ENCODE data around the gene NFATC1. TPM values are rescaled to one million over a fixed set of nuclear protein-coding genes. Genes with fewer than 3 reads are reported as not detected.

NFATC1 gene
- polyA plus RNA-seq, 3 donors, result 2.5 to 21.7 (median 8.8) TPM

DNA sequence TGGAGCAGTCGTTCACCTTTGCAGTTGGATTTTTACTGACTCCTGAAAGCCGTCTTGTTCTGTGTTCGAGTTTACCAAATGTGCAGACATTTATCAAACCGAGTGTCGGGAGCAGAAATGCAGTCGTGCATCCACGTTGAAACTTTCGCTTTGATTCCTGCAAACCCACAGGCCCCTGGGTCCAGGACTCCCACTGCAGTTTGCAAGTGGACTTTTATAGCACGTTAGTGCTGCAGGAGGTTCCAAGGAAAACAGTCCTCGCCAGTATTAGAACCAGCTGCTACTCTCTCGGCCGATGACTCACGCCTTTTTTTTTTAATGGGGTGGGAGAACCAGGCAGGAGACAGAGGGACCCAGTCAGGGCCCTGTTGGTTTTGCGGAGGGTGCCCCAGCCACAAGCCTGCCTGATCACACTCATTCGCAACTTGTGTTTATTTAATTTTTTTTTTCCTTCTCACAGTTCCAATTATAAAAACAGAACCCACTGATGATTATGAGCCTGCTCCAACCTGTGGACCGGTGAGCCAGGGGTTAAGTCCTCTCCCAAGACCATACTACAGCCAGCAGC lies 90.1 kb downstream of the NFATC1 start:
- 66 to 86% (median 72%) methylated on average over 16 of the region's 16 CpGs for WGBS, 3 donors
- H3K27ac ChIP-seq (ENCODE audit: low read depth, low read length), result no peak overlapping the region

DNA sequence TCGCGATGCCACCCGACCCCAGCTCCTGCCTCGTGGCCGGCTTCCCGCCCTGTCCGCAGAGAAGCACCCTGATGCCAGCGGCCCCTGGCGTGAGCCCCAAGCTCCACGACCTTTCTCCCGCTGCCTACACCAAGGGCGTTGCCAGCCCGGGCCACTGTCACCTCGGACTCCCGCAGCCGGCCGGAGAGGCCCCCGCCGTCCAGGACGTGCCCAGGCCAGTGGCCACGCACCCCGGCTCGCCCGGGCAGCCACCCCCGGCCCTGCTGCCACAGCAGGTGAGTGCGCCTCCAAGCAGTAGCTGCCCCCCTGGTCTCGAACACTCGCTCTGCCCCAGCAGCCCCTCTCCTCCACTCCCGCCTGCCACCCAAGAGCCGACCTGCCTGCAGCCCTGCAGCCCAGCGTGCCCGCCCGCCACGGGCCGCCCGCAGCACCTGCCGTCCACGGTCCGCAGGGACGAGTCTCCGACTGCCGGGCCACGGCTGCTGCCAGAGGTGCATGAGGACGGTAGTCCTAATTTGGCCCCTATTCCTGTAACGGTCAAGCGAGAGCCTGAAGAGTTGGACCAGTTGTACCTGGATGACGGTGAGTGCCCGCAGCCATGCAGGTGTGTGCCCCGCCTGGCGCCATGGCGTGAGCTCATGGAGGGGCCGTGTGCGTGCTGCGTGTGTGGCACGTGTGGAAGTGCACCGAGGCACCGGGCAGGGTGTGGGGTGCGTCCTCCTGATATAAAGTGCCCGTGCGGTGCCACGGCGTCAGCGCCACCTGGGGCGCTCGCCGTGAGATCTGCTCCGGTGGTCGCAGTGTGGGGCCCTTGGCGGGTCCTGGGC lies 90.8 kb downstream of the NFATC1 start:
- 90 to 96% (median 93%) methylated on average over 64 to 69 of the region's 69 CpGs for WGBS, 3 donors
- no peak overlapping the region for H3K27ac ChIP-seq (ENCODE audit: low read depth, low read length)

DNA sequence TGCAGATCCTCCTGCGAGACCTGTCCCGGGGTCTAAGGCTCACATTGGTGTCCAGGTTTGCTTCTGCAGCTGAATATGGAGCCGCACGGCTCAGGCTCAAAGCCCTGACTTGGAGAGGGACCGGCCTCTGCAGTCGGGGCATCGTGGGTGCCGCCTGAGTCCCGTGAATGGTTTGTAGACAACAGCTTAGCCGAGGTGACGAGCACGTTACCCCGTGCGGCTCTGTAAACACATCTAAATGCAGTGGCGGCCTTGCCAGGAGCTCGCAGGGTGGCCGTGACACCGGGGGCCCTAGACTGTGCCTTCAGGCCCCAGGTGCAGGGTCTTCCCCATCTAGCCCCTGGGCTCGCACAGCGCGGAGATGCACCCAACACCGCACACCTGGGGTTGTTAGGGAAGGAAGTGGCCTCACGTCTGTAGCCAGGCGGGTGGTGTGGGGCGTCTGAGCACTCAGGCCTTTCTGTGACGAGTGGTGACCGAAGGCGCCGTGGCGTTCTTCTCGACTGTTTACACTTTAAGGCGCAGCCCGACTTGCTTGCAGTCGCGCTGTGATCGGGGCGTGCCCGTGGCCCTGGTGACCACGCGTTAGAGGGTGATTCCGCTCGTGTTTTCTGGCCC lies 91.6 kb downstream of the NFATC1 start:
- no peak overlapping the region for H3K27ac ChIP-seq (ENCODE audit: low read depth, low read length)
- WGBS, 3 donors, result 95 to 96% (median 96%) methylated on average over 42 of the region's 42 CpGs

DNA sequence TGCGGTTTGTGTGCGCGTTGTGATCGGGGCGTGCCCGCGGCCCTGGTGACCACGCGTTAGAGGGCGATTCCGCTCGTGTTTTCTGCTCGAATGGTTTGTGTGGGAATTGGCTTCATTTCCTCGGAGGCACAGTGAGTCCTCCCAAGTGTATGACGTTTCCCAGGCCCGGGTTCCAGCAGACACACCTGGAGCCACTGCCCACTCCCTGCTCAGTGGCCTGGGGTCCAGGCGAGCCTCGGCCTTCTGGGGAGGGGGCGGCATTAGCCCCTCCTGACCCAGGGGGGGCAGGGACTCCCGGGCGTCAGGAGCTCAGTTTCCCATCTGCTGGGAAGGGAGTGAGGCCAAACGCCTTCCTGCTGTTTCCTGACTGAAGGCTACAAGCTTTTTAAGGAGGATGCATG lies 92.1 kb downstream of the NFATC1 start:
- WGBS, 3 donors, result 82 to 92% (median 90%) methylated on average over 22 of the region's 22 CpGs
- no peak overlapping the region for H3K27ac ChIP-seq (ENCODE audit: low read depth, low read length)

DNA sequence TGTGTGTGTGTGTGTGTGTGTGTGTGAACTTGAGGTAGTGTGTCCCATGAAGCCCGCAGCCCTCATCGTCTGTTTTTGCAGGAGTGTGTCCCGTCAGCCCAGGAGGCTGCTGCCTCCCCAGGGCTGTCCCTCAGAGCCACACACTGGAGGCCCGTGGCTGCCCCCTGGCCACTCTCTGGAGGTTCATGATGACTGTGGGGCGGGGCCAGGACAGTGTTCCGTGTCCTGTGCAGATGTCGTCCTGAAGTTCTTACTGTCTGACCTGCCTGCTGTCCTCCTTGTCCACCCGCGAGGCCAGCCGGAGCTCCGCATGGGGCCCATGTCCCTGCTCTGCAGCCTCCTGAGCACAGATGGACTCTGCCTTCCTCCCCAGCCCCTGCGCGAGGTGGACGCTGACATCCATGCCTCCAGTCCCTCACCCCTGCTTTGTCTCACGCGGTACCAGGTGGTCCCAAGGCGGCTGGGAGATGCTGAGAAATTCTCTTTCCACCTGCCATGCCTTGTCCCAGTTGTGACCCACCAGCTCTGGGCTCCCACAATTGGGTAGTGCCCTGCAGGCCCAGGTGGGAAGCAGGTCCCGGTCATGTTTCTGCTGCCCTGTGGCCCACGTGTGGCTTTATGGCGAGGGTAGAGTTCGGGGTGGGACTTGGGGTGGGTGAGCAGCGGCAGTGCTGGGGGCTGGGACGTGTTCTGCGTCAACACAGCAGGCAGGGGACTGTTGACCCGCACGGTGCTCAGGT lies 92.8 kb downstream of the NFATC1 start:
- no peak overlapping the region for H3K27ac ChIP-seq (ENCODE audit: low read depth, low read length)
- 81 to 92% (median 91%) methylated on average over 24 to 26 of the region's 26 CpGs for WGBS, 3 donors

DNA sequence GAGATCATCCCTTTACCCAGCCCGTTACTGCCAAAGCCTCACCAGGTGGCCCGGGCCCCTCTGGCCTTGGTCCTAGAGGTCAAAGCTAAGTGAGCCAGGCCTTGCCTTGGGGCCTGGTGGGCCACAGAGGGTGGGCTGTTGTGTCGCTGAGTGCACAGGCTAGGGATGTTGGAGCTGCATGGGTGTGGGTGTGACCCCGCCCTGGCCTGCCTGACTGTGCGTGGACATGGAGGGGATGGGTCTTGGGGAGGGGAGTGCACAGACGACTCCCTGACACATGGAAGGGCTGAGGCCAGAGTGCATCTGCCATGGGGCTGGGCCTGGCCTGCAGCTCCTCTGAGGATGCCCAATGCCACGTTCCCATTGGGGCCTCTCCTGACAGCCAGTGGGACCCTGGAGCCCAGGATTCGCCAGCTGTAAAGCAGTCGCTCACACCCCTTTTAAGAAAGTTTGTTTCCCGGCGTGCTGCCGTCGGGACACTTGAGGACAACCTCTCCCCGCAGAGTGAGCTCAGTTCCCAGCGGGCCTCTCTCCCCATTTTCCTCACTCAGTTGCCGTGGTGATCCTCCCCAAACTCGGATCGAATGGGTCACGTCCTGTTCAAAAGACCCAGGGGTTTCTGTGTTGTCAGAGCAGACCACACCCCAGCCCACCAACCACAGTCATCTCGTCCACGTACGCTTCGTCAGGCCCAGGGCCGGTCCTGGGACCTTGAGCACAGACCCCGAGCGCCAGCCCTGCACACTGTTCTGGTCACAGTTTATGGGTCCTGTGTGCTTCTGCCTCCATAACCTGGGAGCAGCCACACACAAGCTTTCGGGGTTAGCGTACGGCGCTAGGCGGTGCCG lies 93.5 kb downstream of the NFATC1 start:
- no peak overlapping the region for H3K27ac ChIP-seq (ENCODE audit: low read depth, low read length)
- 88 to 96% (median 95%) methylated on average over 32 of the region's 32 CpGs for WGBS, 3 donors

DNA sequence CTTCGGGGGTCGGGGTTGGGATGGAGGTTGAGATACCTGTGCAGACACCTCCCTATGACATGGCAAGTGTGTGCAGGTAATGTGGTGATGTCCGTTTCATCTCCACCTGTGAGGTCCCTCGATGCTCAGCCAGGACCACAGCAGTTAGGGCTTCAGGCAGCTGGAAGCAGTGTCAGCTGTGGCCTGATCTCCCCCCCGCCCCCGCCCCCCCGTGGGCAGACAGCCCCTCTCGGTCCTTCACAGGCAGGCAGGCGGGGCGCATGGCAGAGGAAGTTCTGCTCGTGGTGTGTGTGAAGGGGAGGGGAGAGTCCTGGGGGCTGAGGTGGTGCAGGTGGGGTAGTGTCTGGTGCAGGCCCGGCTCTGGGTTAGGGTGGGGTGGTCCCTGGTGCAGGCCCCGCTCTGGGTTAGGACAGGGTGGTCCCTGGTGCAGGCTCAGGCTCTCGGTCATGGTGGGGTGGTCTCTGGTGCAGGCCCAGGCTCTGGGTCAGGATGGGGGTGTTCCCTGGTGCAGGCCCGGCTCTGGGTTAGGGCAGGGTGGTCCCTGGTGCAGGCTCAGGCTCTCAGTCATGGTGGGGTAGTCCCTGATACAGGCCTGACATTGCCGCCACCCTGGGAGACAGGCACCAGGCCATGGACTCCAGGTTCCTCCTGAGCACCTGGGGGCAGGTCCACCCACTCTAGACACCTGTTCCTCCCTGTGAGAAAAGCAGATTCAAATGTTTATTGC lies 94.3 kb downstream of the NFATC1 start:
- WGBS, 3 donors, result 67 to 87% (median 82%) methylated on average over 15 to 16 of the region's 16 CpGs
- no peak overlapping the region for H3K27ac ChIP-seq (ENCODE audit: low read depth, low read length)

DNA sequence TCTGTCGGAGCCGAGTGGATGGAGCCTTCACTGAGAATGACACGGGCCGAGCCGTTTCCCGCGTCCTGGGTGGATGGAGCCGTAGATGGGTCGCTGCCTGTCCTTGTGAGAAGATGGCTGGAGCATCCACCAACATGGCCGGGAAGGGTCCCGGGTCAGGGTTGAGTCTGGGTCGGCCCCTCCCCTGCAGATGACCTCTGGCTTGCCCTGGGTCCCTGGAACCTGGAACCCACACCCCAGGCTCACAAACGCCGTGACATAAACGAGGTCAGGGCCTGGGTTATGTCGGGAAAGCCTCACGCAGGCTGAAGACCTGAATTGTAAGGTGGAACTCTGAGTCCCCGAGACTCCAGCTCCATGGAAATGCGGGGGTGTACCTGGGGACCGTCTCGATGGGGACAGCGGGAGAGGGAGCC lies 94.9 kb downstream of the NFATC1 start:
- WGBS, 3 donors, result 77 to 95% (median 91%) methylated on average over 22 of the region's 22 CpGs
- no peak overlapping the region for H3K27ac ChIP-seq (ENCODE audit: low read depth, low read length)

DNA sequence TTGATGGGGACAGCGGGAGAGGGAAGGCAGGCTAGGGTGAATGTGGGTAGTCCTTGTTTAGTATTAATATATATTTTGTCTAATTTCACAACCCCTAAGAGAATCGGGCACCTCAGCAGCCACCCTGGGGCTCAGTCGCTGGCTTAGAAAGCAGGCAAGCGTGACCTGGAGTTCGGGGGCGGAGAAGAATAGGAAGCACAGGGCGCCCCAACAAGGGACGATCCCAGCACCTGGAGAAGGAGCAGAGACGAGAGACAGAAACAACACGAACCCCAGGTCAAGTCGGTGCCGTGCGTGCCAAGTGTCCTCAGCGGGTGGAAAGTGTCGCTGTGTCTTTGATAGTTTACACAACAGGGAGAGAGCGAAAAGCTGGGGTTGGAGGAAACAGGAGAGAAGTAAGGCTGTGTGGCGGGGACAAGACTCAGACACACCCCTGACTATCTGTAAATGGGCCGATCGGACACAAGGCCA lies 95.4 kb downstream of the NFATC1 start:
- WGBS, 3 donors, result 87 to 96% (median 93%) methylated on average over 18 to 19 of the region's 19 CpGs

DNA sequence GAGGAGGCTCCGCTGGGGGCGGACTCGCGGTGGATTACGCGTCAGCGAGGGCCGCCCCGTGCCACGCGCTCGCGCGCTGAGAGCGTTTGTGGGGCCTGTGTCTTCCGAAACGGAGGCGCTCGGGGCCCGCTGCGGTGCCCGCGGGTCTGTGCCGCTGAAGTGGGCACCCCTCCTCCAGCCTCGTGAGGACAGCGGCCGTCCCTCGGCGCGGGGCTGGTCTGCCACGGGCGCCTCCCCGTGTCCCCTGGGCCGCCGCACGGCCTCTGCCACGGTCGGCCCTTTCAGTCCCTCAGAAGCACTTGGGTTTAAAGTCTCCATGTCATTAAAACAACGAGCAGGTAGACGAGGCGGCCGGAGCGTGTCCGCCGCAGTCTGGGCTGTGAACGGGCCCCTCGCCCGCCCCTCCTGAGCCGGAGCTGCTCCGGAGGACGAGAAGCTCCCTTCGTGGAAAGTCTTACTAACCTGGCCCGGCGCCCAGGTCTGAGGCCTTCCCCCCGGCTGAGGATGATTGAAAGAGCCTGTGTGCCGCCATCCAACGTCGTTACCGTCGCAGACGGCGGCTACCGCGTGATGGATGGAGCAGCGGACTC lies 97.6 kb downstream of the NFATC1 start:
- 96 to 97% (median 97%) methylated on average over 65 of the region's 65 CpGs for WGBS, 3 donors
- H3K27ac ChIP-seq (ENCODE audit: low read depth, low read length), result no peak overlapping the region

More for the DNA sequence above, 95.4 kb downstream of the NFATC1 start:
- H3K27ac ChIP-seq (ENCODE audit: low read depth, low read length), result no peak overlapping the region

DNA sequence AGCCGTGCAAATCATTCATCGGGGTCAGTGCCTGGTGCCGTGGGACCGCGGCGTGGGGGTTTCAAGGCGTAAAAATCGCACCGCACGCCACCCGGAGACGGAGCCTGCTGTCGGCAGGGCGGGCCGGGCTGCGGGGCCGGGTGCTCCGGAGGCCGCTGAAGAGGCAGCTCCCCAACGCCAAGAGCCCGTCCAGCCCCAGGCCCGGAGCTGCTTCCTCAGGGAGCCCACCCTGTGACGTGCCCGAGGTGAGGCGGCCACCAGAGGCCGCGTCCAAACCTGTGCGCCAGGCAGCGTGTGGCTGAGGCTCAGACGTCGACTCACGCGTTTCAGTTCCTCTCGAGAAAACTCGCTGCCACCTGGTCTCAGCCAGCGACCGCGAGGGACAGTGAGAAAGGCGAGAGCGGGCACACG lies 98.1 kb downstream of the NFATC1 start:
- WGBS, 3 donors, result 95 to 98% (median 97%) methylated on average over 41 of the region's 41 CpGs
- no peak overlapping the region for H3K27ac ChIP-seq (ENCODE audit: low read depth, low read length)

DNA sequence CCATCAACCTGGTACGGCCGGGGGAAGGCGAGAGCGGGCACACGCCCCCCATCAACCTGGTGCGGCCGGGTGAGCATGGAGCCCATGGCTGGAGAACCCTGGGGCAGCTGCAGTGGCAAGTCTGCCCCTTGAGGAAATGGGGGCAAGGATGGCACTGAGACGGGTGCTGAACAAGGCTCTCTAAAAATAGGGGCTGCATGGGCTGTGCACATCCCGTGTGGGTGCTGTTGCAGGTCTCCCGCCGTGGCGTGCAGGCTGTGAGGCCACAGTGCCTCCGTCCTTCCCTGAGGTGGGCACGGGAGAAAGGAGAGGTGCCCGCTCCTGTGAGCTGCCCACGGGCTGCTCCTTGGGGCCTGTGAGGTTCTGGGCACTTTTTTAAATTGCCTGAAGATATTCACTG lies 99.2 kb downstream of the NFATC1 start:
- WGBS, 3 donors, result 93 to 97% (median 97%) methylated on average over 16 of the region's 16 CpGs
- H3K27ac ChIP-seq (ENCODE audit: low read depth, low read length), result no peak overlapping the region

DNA sequence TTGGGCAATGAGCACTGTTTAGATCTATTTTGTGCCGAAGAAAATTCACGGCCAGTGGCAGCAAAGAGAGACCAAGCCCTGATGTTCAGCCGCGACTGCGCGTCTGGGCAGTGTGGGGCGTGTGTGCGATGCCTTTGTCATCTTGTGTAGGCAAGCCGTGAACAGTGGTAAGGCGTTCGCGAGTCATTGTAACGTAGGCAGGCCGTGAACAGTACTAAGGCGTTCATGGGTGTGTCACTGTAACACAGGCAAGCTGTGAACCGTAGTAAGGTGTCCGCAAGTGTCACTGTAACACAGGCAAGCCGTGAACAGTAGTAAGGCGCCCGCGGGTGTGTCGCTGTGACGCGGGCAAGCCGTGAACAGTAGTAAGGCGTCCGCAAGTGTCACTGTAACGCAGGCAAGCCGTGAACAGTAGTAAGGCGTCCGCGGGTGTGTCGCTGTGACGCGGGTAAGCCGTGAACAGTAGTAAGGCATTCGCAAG lies 99.9 kb downstream of the NFATC1 start:
- H3K27ac ChIP-seq (ENCODE audit: low read depth, low read length), result no peak overlapping the region
- WGBS, 3 donors, result 94 to 99% (median 97%) methylated on average over 37 of the region's 37 CpGs

DNA sequence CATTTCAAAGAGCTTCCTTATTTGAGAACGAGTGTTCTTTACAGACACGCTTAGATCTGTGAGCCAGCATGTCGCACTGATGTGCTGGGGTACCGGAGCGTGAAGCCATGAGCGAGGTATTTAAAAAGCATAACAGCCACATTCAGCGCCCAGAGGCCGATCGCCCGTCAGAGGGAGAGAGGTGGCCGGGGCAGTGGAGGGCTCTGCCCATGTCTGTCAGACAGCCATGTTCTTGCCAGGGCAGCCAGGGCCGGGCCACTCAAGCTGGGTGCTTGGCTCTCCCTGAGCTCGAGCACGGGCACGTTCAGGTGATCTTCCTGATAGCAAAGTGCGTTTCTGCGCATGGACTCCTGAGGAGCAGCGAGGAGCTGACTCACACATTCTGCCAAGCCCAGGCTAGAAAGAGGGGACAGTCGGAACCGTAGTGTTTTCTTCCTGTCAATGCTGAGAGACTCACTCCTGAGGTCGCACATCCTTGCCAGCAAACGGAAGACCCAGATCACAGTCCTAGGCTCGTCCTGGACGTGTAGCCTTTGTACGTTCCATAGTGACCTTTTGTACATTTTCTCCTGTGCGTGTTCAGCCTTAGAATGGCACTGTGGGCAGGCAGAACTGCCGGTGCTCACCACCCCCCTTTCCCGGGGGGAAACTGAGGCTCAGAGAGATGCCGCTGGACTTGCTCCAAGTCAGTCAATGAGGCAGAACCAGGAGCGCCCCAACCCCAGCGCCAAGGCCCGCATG lies 100.7 kb downstream of the NFATC1 start:
- no peak overlapping the region for H3K27ac ChIP-seq (ENCODE audit: low read depth, low read length)
- 83 to 89% (median 88%) methylated on average over 32 of the region's 32 CpGs for whole genome bisulfite sequencing, 3 donors

DNA sequence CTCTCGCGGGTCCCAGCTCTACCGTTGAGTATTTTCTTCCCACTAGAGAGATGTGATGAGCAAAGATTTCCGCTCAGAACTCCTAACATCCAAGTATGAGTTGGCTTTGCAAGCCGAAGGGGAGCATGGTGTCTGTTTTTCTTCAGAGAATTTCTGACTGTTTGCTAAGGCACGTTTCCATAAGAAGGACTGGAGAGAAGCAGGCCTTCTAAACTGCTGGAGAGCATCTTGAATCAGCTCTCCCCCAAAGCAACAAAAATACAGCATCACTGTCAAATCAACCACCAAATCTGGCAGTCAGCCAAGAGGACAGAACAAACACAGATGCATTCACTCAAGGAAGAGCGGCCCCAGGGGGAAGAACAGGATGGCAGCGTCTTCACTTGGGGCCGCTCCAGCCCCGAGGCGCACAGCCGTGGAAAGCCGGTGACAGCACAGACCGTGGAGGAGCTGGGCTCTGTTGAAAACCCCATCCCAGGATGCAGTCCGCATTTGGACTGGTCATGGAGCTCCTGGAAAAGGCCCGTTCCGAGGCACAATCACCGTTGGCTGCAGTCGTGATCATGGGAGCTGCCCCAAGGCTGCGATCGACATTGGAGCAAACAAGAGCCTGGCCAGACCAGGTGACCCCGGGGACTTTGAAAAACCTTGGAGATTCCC lies 101.4 kb downstream of the NFATC1 start:
- 61 to 78% (median 73%) methylated on average over 22 of the region's 22 CpGs for WGBS, 3 donors
- H3K27ac ChIP-seq (ENCODE audit: low read depth, low read length), result no peak overlapping the region

DNA sequence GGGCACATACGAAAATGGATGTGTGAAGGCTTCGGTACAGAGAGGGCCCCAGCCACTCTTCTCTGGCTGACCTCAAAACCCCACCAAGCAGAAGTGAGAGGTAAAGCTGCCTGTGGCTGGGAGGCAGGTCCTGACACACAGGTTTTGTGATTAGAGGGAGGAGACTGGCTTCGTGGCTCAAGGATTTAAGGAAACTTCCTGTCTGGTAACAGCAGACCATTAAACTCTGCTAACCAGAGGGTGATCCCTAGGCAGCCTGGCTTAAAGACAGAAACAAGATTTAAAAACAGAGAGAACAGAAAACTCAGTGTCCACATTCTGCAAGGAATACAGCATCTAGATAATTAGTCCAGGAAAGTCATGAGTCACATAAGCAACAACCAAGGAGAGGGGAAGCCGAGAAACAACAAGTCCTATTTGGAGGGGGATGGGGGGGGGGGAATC lies 101.9 kb downstream of the NFATC1 start:
- H3K27ac ChIP-seq (ENCODE audit: low read depth, low read length), result no peak overlapping the region
- 68 to 77% (median 75%) methylated on average over 4 of the region's 4 CpGs for WGBS, 3 donors
